Duodenal mucosa (tissue), 2 donors: Measurements from ENCODE around the gene SLC25A36.
"Not testable (repeated sequence)": the region's sequence is repeated elsewhere in the genome, so short reads cannot be mapped to it uniquely, and the experiment has no call there.

Source experiments
- H3K27ac ChIP-seq: one replicate; pipeline ENCODE4 v1.7.0; 2013; ENCODE audit warnings: low read depth, low read length
- H3K27me3 ChIP-seq, 2 donors: one replicate each; pipeline ENCODE4 v1.7.0; 2013; ENCODE audit warnings: low read length in 2 of 2, control low read depth in 1 of 2; ENCODE audit not compliant: insufficient read depth in 2 of 2, control insufficient read depth in 1 of 2
- H3K36me3 ChIP-seq, 2 donors: one replicate each; pipeline ENCODE4 v1.7.0; 2013; ENCODE audit warnings: low read length in 2 of 2, control low read depth in 1 of 2; ENCODE audit not compliant: insufficient read depth in 2 of 2, control insufficient read depth in 1 of 2
- H3K4me1 ChIP-seq, 2 donors: one replicate each; pipeline ENCODE4 v1.7.0; 2013; ENCODE audit warnings: low read length in 2 of 2, control low read depth in 1 of 2; ENCODE audit not compliant: insufficient read depth in 2 of 2, control insufficient read depth in 1 of 2
- H3K4me3 ChIP-seq, 2 donors: one replicate each; pipeline ENCODE4 v1.7.0; 2013; ENCODE audit warnings: low read length in 2 of 2, low read depth in 1 of 2
- H3K9ac ChIP-seq, 2 donors: one replicate each; pipeline ENCODE4 v1.7.0; 2013; ENCODE audit warnings: low read length in 2 of 2, low read depth in 1 of 2
- H3K9me3 ChIP-seq, 2 donors: one replicate each; pipeline ENCODE4 v1.7.0; 2013; ENCODE audit warnings: low read length in 2 of 2, control low read depth in 1 of 2; ENCODE audit not compliant: control insufficient read depth in 1 of 2

Gene SLC25A36

DNA sequence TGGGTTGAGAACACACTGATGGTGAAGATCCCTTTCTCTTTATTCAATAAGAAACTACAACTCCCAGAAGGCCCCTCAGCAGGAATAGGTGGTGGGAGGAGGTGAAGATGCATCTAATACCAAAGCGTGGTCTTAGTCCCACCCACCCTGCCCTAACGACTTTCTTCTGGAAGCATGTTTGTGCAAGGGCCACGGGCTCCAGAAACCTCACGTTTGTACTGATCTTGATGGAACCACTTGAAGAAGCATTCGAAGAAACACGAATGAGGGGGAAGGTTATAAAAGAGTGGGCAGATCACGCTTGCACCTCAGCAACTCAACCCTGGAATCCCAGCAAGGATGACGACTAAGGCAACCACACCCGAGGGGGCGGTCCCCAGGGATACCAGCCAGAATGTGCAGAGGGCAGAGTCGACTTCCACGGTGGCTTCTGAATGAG, 10.6 kb upstream of the SLC25A36 start:
- no peaks in the 10 kb centered on the region for H3K9me3 ChIP-seq
- no peaks in the 10 kb centered on the region for H3K36me3 ChIP-seq
- H3K27me3 ChIP-seq, result peaks cover 0 to 7% of the 10 kb centered on the region in 2 donors
- H3K4me3 ChIP-seq, result no peak overlapping the region
- H3K9ac ChIP-seq, result no peak overlapping the region
- no peaks in the 10 kb centered on the region for H3K4me1 ChIP-seq
- H3K27ac ChIP-seq, result no peak overlapping the region

DNA sequence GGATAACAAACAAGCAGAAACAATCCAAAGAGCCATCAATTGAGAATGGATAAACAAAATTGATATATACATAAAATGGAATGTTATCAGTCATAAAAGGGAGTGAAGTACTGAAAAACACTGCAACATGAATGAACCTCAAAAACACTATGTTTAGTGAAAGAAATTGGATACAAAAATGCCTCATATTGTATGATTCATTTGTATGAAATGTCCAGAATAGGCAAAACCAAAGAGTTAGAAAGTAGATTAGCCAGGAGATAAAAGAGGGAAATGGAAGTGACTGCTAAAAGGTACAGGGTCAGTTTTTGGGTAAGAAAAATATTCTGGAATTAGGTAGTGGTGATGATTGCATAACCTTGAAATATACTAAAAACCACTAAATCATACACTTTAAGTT, 9.8 kb upstream of the SLC25A36 start:
- no peak overlapping the region for H3K27ac ChIP-seq
- no peaks in the 10 kb centered on the region for H3K36me3 ChIP-seq
- no peaks in the 10 kb centered on the region for H3K9me3 ChIP-seq
- H3K4me3 ChIP-seq, result no peak overlapping the region
- H3K9ac ChIP-seq, result no peak overlapping the region
- peaks cover 0 to 7% of the 10 kb centered on the region in 2 donors for H3K27me3 ChIP-seq
- no peaks in the 10 kb centered on the region for H3K4me1 ChIP-seq

DNA sequence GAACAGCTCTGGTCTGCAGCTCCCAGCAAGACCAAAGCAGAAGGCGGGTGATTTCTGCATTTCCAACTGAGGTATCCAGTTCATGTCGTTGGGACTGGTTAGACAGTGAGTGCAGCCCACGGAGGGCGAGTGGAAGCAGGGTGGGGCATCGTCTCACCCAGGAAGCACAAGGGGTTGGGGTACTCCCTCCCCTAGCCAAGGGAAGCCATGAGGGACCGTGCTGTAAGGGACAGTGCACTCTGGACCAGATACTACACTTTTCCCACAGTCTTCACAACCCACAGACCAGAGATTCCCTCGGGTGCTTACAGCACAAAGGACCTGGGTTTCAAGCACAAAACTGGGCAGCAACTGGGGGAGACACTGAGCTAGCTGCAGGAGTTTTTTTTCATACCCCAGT, 8.5 kb upstream of the SLC25A36 start:
- H3K9me3 ChIP-seq, result no peaks in the 10 kb centered on the region
- H3K4me1 ChIP-seq, result no peaks in the 10 kb centered on the region
- no peak overlapping the region for H3K9ac ChIP-seq
- H3K27ac ChIP-seq, result no peak overlapping the region
- H3K36me3 ChIP-seq, result no peaks in the 10 kb centered on the region
- H3K27me3 ChIP-seq, result peaks cover 0 to 7% of the 10 kb centered on the region in 2 donors
- H3K4me3 ChIP-seq, result no peak overlapping the region

DNA sequence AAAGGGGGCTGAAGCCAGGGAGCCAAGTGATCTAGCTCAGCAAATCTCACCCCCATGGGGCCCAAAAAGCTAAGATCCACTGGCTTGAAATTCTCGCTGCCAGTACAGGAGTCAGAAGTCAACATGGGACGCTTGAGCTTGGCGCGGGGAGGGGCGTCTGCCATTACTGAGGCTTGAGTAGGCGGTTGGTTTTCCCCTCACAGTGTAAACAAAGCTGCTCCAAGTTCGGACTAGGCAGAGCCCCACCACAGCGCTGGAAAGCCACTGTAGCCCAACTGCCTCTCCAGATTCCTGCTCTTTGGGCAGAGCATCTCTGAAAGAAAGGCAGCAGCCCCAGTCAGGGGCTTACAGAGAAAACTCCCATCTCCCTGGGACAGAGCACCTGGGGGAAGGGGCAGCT, 8.1 kb upstream of the SLC25A36 start:
- Histone ChIP-seq H3K4me1 (no peaks in the 10 kb centered on the region), H3K27me3 (peaks cover 0 to 7% of the 10 kb centered on the region in 2 donors), H3K9ac (no peak overlapping the region), H3K9me3 (no peaks in the 10 kb centered on the region), H3K4me3 (no peak overlapping the region), H3K36me3 (no peaks in the 10 kb centered on the region), H3K27ac (no peak overlapping the region)

DNA sequence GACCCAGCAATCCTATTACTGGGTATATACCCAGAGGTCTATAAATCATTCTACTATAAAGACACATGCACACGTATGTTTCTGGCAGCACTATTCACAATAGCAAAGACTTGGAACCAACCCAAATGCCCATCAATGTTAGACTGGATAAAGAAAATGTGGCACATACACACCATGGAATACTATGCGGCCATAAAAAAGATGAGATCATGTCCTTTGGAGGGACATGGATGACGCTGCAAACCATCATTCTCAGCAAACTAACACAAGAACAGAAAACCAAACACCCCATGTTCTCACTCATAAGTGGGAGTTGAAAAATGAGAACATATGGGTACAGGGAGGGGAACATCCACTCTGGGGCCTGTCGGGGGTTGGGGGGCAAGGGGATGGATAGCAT, 2.3 kb upstream of the SLC25A36 start:
- H3K9ac ChIP-seq, H3K27ac ChIP-seq, H3K4me3 ChIP-seq, H3K9me3 ChIP-seq, H3K27me3 ChIP-seq, H3K36me3 ChIP-seq: not testable (repeated sequence)
- H3K4me1 ChIP-seq, result peaks cover 8 to 12% of the 10 kb centered on the region in 2 donors

DNA sequence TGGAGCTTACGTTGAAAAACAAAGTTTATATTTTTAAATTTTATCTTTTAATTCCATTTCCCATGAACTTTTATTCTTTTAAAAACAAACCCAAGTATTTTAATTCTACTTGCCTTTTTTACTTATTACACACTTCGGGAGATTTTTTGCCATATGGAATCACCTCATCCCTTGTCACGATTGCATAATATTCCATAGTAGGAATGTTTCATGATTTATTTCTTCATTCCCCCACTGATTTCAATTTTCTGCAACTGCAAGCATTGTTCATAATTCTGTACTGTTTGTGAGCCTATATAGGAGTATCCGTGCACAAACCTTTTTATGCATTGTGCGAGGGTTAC, 574 bp upstream of the SLC25A36 start:
- H3K27me3 ChIP-seq, result no peaks in the 10 kb centered on the region
- peak overlapping the region; percentile 92 to 96 for H3K4me3 ChIP-seq
- peaks cover 12 to 30% of the 10 kb centered on the region in 2 donors for H3K4me1 ChIP-seq
- H3K9ac ChIP-seq, result peak overlapping the region; percentile 85 to 98
- no peaks in the 10 kb centered on the region for H3K36me3 ChIP-seq
- no peaks in the 10 kb centered on the region for H3K9me3 ChIP-seq
- peak overlapping the region; percentile 73 for H3K27ac ChIP-seq

DNA sequence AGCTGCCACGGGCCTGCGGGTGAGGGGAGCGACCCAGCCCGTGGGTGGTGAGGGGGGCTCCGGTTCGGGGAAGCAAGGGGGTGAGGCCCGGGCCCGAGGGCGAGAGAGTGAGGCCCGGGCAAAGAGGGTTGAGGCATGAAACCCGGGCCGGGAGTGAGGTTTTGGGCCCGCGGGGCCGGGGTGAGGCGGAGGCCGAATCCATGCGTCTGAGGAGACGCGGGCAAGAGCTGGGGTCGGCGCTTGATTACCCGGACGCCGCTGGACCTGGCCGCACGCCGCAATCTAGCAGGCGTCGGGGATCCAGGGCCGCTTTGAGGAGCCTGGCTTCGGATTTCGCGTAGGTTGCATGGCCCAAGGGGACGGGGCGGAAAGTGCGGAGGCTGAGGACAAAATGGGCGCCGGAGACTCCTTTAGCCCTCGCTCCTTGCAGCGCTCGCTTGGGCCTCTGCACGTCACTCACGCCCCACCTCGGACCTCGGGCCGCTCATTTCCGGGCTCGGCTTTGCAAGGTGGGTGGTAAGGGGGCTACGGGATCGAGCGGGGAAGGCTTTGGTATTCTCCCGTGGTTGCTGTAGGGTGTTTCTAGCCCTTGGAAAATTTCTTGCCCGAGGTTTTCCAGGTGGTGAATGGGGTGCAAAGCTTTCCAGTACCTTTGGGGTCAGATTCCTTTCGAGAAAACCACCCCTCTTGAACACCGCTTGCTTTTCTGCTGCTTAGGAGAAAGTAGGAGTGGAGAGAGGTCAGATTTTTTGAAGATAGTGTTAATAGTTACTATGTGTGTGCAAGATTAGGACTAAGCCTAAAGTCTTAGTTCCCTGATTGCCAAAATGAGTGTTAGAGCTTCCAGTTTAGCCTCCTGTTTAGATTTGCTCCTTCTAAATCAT, 827 bp downstream of the SLC25A36 start:
- H3K9me3 ChIP-seq, result no peaks in the 10 kb centered on the region
- H3K9ac ChIP-seq, result peak overlapping the region; percentile 89 to 98
- H3K36me3 ChIP-seq, result no peaks in the 10 kb centered on the region
- peak overlapping the region; percentile 94 for H3K27ac ChIP-seq
- no peaks in the 10 kb centered on the region for H3K27me3 ChIP-seq
- H3K4me3 ChIP-seq, result peak overlapping the region; percentile 92 to 96
- H3K4me1 ChIP-seq, result peaks cover 12 to 39% of the 10 kb centered on the region in 2 donors

DNA sequence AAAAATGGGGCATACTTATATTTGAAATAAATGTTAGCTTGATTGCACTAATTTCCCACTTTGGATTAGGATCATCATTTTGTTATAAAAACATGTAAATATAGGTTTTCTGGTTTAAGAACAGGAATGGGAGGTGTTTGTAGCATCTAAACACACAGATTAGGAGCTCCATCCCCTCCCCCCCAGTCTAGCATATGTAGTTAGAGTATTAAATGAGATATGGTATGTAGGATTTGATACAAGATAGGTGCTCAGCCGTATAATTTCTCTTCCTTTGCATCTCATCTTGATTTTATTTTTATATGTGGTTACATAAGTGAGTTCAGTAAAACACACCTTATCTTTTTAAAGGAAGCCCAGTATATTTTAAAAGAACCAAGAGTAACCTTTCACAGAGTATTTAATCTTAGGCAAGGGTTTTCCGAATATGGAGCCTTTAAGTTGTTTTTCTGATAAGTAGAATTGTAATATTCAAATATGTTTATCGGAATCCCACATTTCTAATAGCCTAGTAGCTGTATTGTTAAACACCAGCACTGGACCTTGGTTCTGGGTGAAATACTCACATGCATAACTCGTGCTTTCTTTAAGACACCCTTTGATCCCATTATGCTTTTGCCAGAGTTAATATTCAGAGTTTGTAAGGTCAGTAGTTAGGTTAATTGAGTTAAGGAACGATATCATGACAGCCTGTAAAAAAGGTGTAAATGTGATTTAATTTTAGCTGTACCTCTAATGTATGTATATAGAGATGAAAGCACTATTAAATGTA, 2.3 kb downstream of the SLC25A36 start:
- H3K4me1 ChIP-seq, result peaks cover 12 to 39% of the 10 kb centered on the region in 2 donors
- H3K9ac ChIP-seq, result peak overlapping the region; percentile 89 to 98
- H3K9me3 ChIP-seq, result no peaks in the 10 kb centered on the region
- no peaks in the 10 kb centered on the region for H3K27me3 ChIP-seq
- no peaks in the 10 kb centered on the region for H3K36me3 ChIP-seq
- H3K27ac ChIP-seq, result no peak overlapping the region
- H3K4me3 ChIP-seq, result peak overlapping the region; percentile 92 to 96

DNA sequence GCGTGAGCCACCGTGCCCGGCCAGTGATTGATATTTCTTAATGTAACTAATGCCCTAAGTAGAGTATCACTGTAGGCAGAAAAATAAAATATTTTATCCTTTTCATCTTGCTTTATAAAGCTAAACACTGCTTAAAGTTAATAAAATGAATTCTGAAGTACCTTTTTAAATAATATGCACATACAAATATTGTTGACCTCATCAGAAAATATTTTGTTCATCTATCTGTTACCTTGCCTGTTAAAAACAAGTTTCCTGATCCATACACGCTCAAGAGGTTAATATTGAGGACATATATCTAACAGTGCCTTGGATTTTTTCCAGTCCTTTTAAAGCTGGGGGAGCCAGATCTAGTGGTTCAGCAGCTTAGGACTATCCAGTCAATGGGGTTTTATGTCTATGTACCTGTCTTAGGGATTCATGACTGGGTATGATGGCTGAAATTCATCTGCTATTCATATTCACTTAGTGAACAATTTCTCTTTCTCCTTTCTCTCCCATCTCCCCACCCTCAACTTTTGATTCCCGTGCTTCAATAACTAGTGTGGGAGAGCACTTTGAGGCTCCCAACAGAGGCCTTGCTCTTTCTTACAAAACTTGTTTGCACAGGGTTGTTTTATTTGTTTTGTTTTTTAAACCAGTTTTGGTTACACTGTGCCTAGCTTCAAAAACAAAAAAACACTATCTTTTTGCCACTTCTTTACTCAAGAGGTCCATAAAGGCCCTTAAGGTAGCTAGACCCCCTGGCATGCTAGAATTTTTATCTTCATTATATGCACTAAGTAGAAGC, 7.0 kb downstream of the SLC25A36 start:
- H3K4me1 ChIP-seq, result peaks cover 18 to 62% of the 10 kb centered on the region in 2 donors
- H3K9me3 ChIP-seq, result no peaks in the 10 kb centered on the region
- H3K36me3 ChIP-seq, result no peaks in the 10 kb centered on the region
- H3K27me3 ChIP-seq, result no peaks in the 10 kb centered on the region
- H3K4me3 ChIP-seq, result no peak overlapping the region
- H3K27ac ChIP-seq, result no peak overlapping the region
- H3K9ac ChIP-seq, result no peak overlapping the region
